ENCODE results near the gene HDAC4. TPM values are rescaled to one million over a fixed set of nuclear protein-coding genes. Genes with fewer than 3 reads are reported as not detected.

HDAC4 gene
- total and polyA plus RNA-seq, 2 experiments from 2014 or later: 9.3 to 10.8 TPM

DNA sequence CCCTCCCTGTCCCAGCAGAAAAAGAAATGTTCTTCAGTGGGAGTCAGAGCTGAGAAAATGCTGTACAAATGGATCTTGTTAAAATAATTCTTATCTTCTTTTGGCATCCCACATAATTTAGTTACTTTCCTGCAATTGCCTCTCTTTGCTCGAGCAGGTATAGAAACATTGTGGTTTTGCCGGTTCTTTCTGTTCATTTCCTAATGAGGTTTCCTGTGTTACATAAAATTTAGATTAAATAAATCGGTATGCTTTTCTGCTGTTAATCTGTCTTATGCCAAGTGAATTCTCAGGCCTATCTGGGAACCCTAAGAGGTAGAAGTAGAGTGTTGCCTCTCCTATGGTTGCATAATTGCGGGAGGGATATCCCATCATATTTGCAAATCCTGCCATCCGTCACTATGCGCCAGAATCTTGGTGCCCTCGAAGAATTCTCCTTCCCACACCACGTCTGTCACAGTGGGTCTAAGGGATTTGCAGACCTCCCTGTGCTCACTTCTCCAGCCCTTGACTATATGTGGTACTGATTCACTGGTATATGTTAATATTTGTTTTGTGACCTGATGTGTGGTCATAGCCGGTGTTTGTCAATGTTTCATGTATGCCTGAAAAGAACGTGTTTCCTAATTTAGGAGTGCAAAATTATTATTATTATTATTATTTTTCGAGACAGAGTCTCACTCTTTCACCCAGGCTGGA is 12.2 kb upstream of the HDAC4 start:
- Histone ChIP-seq H3K4me3 (no peak overlapping the region), H3K36me3 (replicated peaks; ENCODE audit: insufficient read depth, low read depth) (no peaks in the 10 kb centered on the region), H3K4me2 (no peak overlapping the region), H3K4me1 (ENCODE audit: insufficient read depth) (no peaks in the 10 kb centered on the region), H3K27ac (no peak overlapping the region), H3K9me2 (replicated peaks; ENCODE audit: insufficient read depth) (no peaks in the 10 kb centered on the region), H4K20me1 (ENCODE audit: insufficient read depth, poor library complexity, severe bottlenecking) (no peaks in the 10 kb centered on the region), H3K79me2 (no peaks in the 10 kb centered on the region), H2AFZ (no peak overlapping the region), H3K9me3 (ENCODE audit: low read depth) (no peaks in the 10 kb centered on the region), H3K27me3 (no peaks in the 10 kb centered on the region)
- DNase-seq (ENCODE audit: low spot score): no peak
- TF ChIP-seq EZH2phosphoT487 (IDR thresholded peaks at IDR 0.05; ENCODE audit: low read depth, severe bottlenecking, unreplicated experiment) (no peak), EZH2 (IDR thresholded peaks at IDR 0.05; ENCODE audit: borderline replicate concordance) (no peak)
- TF ChIP-seq, protein P1, sequence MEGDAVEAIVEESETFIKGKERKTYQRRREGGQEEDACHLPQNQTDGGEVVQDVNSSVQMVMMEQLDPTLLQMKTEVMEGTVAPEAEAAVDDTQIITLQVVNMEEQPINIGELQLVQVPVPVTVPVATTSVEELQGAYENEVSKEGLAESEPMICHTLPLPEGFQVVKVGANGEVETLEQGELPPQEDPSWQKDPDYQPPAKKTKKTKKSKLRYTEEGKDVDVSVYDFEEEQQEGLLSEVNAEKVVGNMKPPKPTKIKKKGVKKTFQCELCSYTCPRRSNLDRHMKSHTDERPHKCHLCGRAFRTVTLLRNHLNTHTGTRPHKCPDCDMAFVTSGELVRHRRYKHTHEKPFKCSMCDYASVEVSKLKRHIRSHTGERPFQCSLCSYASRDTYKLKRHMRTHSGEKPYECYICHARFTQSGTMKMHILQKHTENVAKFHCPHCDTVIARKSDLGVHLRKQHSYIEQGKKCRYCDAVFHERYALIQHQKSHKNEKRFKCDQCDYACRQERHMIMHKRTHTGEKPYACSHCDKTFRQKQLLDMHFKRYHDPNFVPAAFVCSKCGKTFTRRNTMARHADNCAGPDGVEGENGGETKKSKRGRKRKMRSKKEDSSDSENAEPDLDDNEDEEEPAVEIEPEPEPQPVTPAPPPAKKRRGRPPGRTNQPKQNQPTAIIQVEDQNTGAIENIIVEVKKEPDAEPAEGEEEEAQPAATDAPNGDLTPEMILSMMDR (IDR thresholded peaks at IDR 0.05; ENCODE audit: poor library complexity): no peak
- WGBS (ENCODE audit: low lambda C conversion rate, missing lambda C conversion rate): 88% methylated on average over 11 of the region's 11 CpGs

GRCh38 chr2:239411549-239412319 is 10.9 kb upstream of the HDAC4 start:
- Histone ChIP-seq H4K20me1 (ENCODE audit: insufficient read depth, poor library complexity, severe bottlenecking) (no peaks in the 10 kb centered on the region), H3K27me3 (no peaks in the 10 kb centered on the region), H3K79me2 (no peaks in the 10 kb centered on the region), H3K4me1 (ENCODE audit: insufficient read depth) (no peaks in the 10 kb centered on the region), H3K4me3 (no peak overlapping the region), H3K27ac (no peak overlapping the region), H2AFZ (no peak overlapping the region), H3K4me2 (no peak overlapping the region), H3K9me2 (replicated peaks; ENCODE audit: insufficient read depth) (no peaks in the 10 kb centered on the region), H3K9me3 (ENCODE audit: low read depth) (no peaks in the 10 kb centered on the region), H3K36me3 (replicated peaks; ENCODE audit: insufficient read depth, low read depth) (no peaks in the 10 kb centered on the region)
- TF ChIP-seq EZH2 (IDR thresholded peaks at IDR 0.05; ENCODE audit: borderline replicate concordance): no peak
- no peak for TF ChIP-seq EZH2phosphoT487 (IDR thresholded peaks at IDR 0.05; ENCODE audit: low read depth, severe bottlenecking, unreplicated experiment)
- TF ChIP-seq, protein P1 (IDR thresholded peaks at IDR 0.05; ENCODE audit: poor library complexity): no peak
- no peak for DNase-seq (ENCODE audit: low spot score)
- WGBS (ENCODE audit: low lambda C conversion rate, missing lambda C conversion rate): 88% methylated on average over 8 of the region's 8 CpGs

- H3K36me3 ChIP-seq (replicated peaks; ENCODE audit: insufficient read depth, low read depth): no peaks in the 10 kb centered on the region
- WGBS (ENCODE audit: low lambda C conversion rate, missing lambda C conversion rate): 90% methylated on average over 5 of the region's 5 CpGs
Observed at GRCh38 chr2:239411117-239411516, 10.3 kb upstream of the HDAC4 start.

More at GRCh38 chr2:239411117-239411516, 10.3 kb upstream of the HDAC4 start:
- no peaks in the 10 kb centered on the region for H4K20me1 ChIP-seq (ENCODE audit: insufficient read depth, poor library complexity, severe bottlenecking)
- H3K4me3 ChIP-seq: no peak overlapping the region
- no peaks in the 10 kb centered on the region for H3K9me2 ChIP-seq (replicated peaks; ENCODE audit: insufficient read depth)
- no peaks in the 10 kb centered on the region for H3K27me3 ChIP-seq
- H3K4me1 ChIP-seq (ENCODE audit: insufficient read depth): no peaks in the 10 kb centered on the region
- no peaks in the 10 kb centered on the region for H3K9me3 ChIP-seq (ENCODE audit: low read depth)
- DNase-seq (ENCODE audit: low spot score): no peak
- no peak overlapping the region for H3K27ac ChIP-seq
- TF ChIP-seq EZH2 (IDR thresholded peaks at IDR 0.05; ENCODE audit: borderline replicate concordance): no peak
- no peak for TF ChIP-seq EZH2phosphoT487 (IDR thresholded peaks at IDR 0.05; ENCODE audit: low read depth, severe bottlenecking, unreplicated experiment)
- TF ChIP-seq, protein P1 (IDR thresholded peaks at IDR 0.05; ENCODE audit: poor library complexity): no peak
- H2AFZ ChIP-seq: no peak overlapping the region
- H3K79me2 ChIP-seq: no peaks in the 10 kb centered on the region
- no peak overlapping the region for H3K4me2 ChIP-seq
